Measurements from ENCODE around the gene SRSF10.

SRSF10 gene

GRCh38 chr1:23980728-23981070, 572 bp upstream of the SRSF10 start:
- peak; percentile 69 for DNase-seq (ENCODE audit: low spot score)
- TF ChIP-seq CTCF (IDR thresholded peaks at IDR 0.05; ENCODE audit: extremely low read depth, insufficient read depth, missing control alignments), result no peak
- in situ Hi-C loops (cut with MboI; ENCODE audit: low pct_unique_long_range_greater_than_20kb, low sequenced_read_pairs, unreplicated experiment), result no loop called here

GRCh38 chr1:23979387-23979880, 693 bp downstream of the SRSF10 start:
- in situ Hi-C loops (cut with MboI; ENCODE audit: low pct_unique_long_range_greater_than_20kb, low sequenced_read_pairs, unreplicated experiment), result no loop called here
- TF ChIP-seq CTCF (IDR thresholded peaks at IDR 0.05; ENCODE audit: extremely low read depth, insufficient read depth, missing control alignments), result no peak
- no peak for DNase-seq (ENCODE audit: low spot score)

- no peak for TF ChIP-seq CTCF (IDR thresholded peaks at IDR 0.05; ENCODE audit: extremely low read depth, insufficient read depth, missing control alignments)
- DNase-seq (ENCODE audit: low spot score), result peak; percentile 4
- in situ Hi-C loops (cut with MboI; ENCODE audit: low pct_unique_long_range_greater_than_20kb, low sequenced_read_pairs, unreplicated experiment), result no loop called here
These were observed 1.3 kb downstream of the SRSF10 start for GRCh38 chr1:23978805-23979204.

- no peak for DNase-seq (ENCODE audit: low spot score)
- in situ Hi-C loops (cut with MboI; ENCODE audit: low pct_unique_long_range_greater_than_20kb, low sequenced_read_pairs, unreplicated experiment), result no loop called here
- no peak for TF ChIP-seq CTCF (IDR thresholded peaks at IDR 0.05; ENCODE audit: extremely low read depth, insufficient read depth, missing control alignments)
These were observed 2.3 kb downstream of the SRSF10 start for GRCh38 chr1:23977854-23978191.

GRCh38 chr1:23977187-23977853, 2.8 kb downstream of the SRSF10 start:
- TF ChIP-seq CTCF (IDR thresholded peaks at IDR 0.05; ENCODE audit: extremely low read depth, insufficient read depth, missing control alignments), result no peak

GRCh38 chr1:23967871-23968270, 12.3 kb downstream of the SRSF10 start:
- in situ Hi-C loops (cut with MboI; ENCODE audit: low pct_unique_long_range_greater_than_20kb, low sequenced_read_pairs, unreplicated experiment), result no loop called here
- no peak for DNase-seq (ENCODE audit: low spot score)
- TF ChIP-seq CTCF (IDR thresholded peaks at IDR 0.05; ENCODE audit: extremely low read depth, insufficient read depth, missing control alignments), result no peak

More at GRCh38 chr1:23977187-23977853, 2.8 kb downstream of the SRSF10 start:
- in situ Hi-C loops (cut with MboI; ENCODE audit: low pct_unique_long_range_greater_than_20kb, low sequenced_read_pairs, unreplicated experiment), result no loop called here
- no peak for DNase-seq (ENCODE audit: low spot score)
